GM18858 (cell line): ENCODE measurements around the gene MAP3K5.
A peak's percentile ranks its signal among the peaks of the same experiment; 100 is the strongest.
"Not testable (repeated sequence)": the region's sequence is repeated elsewhere in the genome, so short reads cannot be mapped to it uniquely, and the experiment has no call there.

Source experiments
- ATAC-seq: cut with Tn5 transposase; IDR thresholded peaks from one replicate; pipeline ENCODE4 v1.9.1; 2021; ENCODE audit not compliant: unreplicated experiment

The MAP3K5 gene

GRCh38 chr6:136792410-136793262 lies at the start of gene MAP3K5:
MAP3K5 (minus strand) TSS chr6:136792477; CDS start chr6:136792157, 320 bp downstream.
- peak; percentile 45 for ATAC-seq

GRCh38 chr6:136840276-136841001 lies 48.2 kb upstream of the MAP3K5 start:
- no peak for ATAC-seq

- no peak for ATAC-seq
These were observed 39.7 kb upstream of the MAP3K5 start for GRCh38 chr6:136831873-136832562.

- no peak for ATAC-seq
These were observed 33.9 kb upstream of the MAP3K5 start for GRCh38 chr6:136826216-136826615.

- ATAC-seq: no peak
These were observed 30.9 kb upstream of the MAP3K5 start for GRCh38 chr6:136823128-136823660.

GRCh38 chr6:136822376-136823127 lies 30.3 kb upstream of the MAP3K5 start, which contains the start of gene PEX7:
PEX7 (plus strand) TSS chr6:136822592; CDS start chr6:136822666, 74 bp downstream.
- peak; percentile 91 for ATAC-seq

GRCh38 chr6:136822046-136822375 lies 29.7 kb upstream of the MAP3K5 start:
- ATAC-seq: no peak

GRCh38 chr6:136820561-136820960 lies 28.3 kb upstream of the MAP3K5 start:
- no peak for ATAC-seq

- ATAC-seq: no peak
These were observed 24.4 kb upstream of the MAP3K5 start for GRCh38 chr6:136816656-136817055.

- not testable (repeated sequence) for ATAC-seq
These were observed 23.3 kb upstream of the MAP3K5 start for GRCh38 chr6:136815608-136816007.

- ATAC-seq: no peak
These were observed 19.9 kb upstream of the MAP3K5 start for GRCh38 chr6:136812174-136812573.

GRCh38 chr6:136811272-136811671 lies 19.0 kb upstream of the MAP3K5 start:
- ATAC-seq: no peak

- no peak for ATAC-seq
These were observed 17.0 kb upstream of the MAP3K5 start for GRCh38 chr6:136809091-136809860.

GRCh38 chr6:136803608-136804007 lies 11.3 kb upstream of the MAP3K5 start:
- no peak for ATAC-seq

- ATAC-seq: no peak
These were observed 9.3 kb upstream of the MAP3K5 start for GRCh38 chr6:136801581-136801980.

GRCh38 chr6:136798044-136798443 lies 5.8 kb upstream of the MAP3K5 start:
- ATAC-seq: no peak

- no peak for ATAC-seq
These were observed 3.7 kb upstream of the MAP3K5 start for GRCh38 chr6:136795996-136796395.

GRCh38 chr6:136795386-136795785 lies 3.1 kb upstream of the MAP3K5 start:
- no peak for ATAC-seq

GRCh38 chr6:136793363-136793762 lies 1.1 kb upstream of the MAP3K5 start:
- ATAC-seq: no peak

GRCh38 chr6:136792095-136792409 lies 225 bp downstream of the MAP3K5 start:
- no peak for ATAC-seq
